GM12874 (cell line): Measurements from ENCODE around the gene COL4A1.

Experiments
- CTCF ChIP-seq: IDR thresholded peaks from 2 replicates; pipeline ENCODE4 v1.5.1; 2011; ENCODE audit warnings: low read depth, mild to moderate bottlenecking, control low read depth, low read length, moderate library complexity; ENCODE audit not compliant: insufficient read depth

Gene COL4A1

DNA sequence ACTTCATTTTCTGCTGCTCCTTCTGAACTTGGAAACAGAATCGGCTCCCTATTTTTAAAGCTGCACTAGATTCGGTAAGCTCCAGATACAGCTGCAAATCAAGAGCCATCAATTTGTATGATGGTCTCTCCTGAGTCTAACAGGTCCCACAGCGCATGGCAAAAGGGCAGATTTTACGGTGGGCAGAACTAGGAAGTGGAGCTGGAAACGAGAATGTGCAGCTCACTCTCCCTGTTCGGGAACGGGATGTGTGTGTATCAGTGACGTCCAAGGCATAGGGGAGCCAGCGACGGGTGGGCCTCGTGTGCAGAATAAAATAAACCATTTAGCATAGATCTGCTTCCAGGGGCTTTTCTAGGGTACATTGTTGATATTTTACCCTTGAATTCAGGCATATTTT is 74.2 kb downstream of the COL4A1 start:
- no peak for TF ChIP-seq CTCF

DNA sequence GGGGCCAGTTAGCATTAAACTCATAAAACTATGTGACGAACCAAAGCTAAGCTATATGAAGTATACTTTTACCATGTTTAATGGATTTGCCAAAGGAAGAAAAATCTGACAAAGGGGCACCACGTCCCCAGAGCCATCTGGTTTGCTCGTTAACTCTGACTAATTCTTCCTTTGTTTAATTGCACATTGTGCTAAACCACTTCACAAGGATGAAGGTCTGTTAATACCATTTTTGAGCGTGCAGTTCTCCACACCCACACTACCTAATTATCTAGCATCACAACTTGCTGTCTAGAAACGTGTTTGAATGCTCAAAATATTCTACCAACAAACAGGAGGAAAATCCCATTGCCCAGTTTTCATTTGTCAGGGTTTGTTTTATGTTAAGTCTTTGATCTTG is 74.8 kb downstream of the COL4A1 start:
- no peak for TF ChIP-seq CTCF

DNA sequence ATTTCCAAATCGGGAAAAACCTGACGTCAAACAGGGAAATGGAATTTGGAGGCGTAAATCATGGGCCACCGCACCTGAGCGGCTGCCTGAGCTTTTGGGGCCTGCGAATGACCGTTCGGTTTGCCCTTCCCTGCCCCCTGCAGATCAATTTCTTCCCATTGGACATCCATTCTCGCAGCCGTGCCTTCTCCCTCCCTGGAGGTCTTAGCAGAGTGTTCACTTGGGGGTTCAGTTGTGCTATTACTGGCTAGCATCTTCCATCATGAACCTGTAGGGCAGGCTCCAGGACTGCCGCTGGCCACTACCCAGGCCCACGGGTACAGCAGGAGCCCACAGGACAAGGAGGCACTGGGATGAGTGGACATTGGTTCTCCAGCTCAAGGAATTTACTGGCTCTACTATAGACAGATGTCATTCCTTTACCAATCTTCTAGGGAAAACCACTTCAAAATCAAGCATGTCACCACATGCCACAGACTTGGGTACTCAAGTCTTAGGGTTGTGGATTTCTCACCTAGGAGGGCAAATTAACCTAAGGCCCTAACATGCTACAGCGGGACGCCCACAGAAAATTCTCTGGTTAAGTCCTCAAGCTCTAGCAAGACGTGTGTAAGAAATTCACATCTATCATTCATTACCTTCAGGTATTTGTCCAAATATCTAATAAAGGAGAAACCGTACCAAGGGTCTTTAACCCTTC is 75.5 kb downstream of the COL4A1 start:
- no peak for TF ChIP-seq CTCF

DNA sequence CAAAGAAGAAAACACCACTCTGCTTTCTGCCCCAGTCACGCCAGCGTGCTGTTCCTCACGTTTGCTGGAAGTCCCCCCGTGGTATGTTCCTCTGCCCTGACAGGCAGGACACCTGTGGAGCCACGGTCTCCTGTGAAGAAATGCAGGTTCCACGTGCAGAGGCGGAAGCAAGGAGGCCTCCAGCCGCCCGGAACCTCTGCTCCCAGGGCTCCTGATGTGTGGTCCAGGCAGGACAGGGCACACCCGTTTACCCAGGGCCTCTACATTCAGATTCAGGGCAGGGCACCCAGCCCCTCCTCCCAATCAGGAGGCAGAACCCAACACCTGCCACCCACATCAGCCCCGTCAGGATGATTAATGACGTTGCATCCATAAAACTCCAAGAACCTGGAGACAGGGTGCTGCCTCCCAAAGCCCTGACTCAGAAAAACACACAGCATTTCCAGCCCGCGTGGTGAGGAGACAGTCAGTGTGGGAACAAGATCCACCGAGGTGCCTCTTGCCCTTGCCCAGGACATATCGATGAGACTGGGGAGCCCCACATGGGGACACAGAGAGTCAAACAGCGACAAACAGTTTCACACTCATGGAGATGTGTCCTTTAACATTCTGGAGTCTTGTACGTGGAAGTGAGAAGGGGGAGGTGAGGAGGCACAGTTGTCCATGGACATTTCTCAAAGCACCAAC is 76.2 kb downstream of the COL4A1 start:
- TF ChIP-seq CTCF = no peak

DNA sequence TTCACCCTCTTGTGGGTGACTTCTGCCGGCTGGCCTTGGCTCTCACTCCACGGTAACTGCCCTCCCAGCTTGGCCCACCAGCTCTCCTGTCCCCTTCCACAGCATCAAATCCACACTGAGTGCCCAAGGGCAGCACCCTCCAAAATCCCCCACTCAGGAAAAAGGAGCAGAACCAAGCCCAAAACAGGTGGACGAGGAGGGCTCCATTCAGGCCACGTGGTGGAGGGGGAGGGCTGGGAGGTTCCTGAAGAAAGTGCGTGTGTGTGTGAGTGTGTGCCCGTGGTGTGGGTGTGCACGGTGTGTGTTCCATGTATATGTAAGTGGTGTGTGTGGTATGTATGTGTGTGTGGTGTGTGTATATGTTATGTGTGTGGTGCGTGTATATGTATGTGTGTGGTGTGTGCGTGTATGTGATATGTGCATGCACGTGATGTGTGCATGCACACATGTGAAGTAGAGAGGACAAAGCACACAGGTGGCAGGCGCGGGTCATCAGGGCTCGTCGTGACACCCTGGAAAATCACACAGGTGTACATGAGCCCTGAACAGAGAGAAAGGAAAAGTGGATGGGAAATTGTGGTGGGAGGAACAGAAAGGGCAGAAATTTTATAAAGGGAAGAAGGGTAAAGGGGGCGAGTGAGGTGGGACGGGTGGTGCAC is 76.9 kb downstream of the COL4A1 start:
- no peak for TF ChIP-seq CTCF

DNA sequence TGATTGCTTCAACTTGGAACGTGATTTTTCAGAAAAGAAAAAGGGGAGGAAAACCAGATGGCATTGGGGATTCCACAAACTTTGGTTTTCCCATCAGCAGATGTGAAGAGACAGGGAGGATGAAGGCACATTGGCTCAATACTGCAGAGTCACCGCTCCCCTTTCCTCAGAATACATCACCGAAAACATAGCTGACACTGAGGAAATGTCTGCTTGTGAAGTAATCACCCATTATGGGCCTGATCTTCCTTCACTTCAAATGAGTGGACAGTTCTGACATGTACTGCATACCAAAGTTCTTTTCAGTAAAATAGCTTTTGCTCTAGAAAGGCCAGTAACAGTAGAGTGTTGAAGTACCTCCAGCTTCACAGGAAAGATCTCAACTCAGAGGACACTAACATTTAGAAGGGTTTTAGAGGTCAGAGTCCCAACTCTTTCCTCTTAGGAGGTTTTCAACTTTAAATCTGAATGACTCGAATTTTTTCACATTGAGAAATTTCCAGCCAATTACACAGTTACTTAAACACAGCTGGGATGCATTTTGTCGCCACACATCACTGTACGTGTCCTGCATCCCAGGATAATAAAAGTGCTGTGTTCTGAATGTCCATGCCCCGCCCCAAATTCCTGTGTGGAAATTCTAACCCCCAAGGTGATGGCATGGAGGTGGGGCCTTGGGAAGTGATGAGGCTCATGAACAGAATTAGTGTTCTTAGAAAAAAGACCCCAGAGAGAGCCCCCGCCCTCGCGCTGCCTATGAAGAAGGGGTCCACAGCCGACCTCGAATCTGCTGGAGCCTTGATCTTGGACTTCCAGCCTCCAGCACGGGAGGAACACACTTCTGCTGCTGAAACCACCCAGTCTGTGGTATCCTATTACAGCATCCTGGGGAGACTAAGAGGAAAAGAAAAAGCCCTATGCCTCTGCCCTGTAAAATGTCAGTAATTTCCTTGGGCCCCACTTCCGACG is 77.7 kb downstream of the COL4A1 start:
- no peak for TF ChIP-seq CTCF
